Stimulated activated CD8-positive, alpha-beta memory T cell treated with anti-CD3 and anti-CD28 coated beads, Interleukin-4, amount 100 ng/mL, for 24 hours (primary cell): ENCODE results near the gene ZBTB6.
"Not testable (repeated sequence)": the region's sequence is repeated elsewhere in the genome, so short reads cannot be mapped to it uniquely, and the experiment has no call there.

Experiments used
- DNase-seq: peaks from one replicate; pipeline ENCODE4 v3.0.0-alpha.2; 2020; ENCODE audit warnings: low read depth

ZBTB6 gene

GRCh38 chr9:122923947-122924346 lies 10.8 kb upstream of the ZBTB6 start:
- DNase-seq: no peak

DNA sequence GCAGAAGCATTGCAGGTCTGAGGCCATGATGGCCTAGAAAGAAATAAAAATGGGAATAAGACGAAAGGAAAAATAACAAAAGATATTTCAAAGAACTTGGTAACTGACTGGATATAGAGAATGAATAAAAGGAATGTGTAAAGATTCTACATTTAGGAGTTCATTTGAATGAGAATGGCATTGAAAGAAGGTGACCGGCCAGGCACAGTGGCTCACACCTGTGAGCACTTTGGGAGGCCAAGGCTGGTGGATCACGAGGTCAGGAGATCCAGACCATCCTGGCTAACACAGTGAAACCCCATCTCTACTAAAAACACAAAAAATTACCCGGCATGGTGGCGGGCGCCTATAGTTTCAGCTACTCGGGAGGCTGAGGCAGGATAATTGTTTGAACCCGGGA lies 9.6 kb upstream of the ZBTB6 start:
- DNase-seq: no peak

GRCh38 chr9:122918310-122918709 lies 5.2 kb upstream of the ZBTB6 start:
- DNase-seq: no peak

DNA sequence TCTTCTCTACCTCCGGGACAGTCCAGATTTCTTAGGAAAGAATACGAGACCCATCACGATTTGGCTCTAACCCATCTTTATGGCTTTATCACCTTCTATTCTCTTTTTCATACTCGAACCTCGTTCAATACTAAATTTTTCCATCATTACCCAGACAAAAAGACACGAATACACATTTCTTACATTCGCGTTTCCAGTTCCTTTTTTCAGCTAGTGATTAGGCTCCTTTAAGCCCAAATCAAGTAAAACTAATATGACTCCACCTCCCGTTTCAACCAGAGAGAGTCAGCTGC lies 506 bp downstream of the ZBTB6 start:
- no peak for DNase-seq

DNA sequence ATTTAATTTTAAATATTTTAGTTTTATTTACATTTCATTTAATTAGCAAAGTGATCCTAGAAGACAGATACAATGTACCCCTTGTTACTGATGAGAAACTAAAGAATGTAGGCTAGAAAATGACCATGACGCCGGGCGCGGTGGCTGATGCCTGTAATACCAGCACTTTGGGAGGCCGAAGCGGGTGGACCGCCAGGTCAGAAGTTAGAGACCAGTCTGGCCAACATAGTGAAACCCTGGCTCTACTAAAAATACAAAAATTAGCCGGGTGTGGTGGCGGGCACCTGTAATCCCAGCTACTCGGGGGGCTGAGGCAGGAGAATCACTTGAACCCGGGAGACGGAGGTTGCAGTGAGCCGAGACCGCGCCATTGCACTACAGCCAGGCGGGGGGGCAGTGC lies 7.0 kb downstream of the ZBTB6 start:
- DNase-seq: not testable (repeated sequence)

- peak; percentile 93 for DNase-seq
These were observed 8.1 kb downstream of the ZBTB6 start, which contains the start of gene RC3H2 for GRCh38 chr9:122904823-122905710. RC3H2 (minus strand) TSS chr9:122905359; CDS start chr9:122897509, 7,850 bp downstream.

GRCh38 chr9:122904466-122904822 lies 8.7 kb downstream of the ZBTB6 start:
- no peak for DNase-seq

- no peak for DNase-seq
These were observed 12.3 kb downstream of the ZBTB6 start for GRCh38 chr9:122900791-122901190.

GRCh38 chr9:122897969-122898368 lies 15.2 kb downstream of the ZBTB6 start:
- no peak for DNase-seq

GRCh38 chr9:122888480-122888879 lies 24.6 kb downstream of the ZBTB6 start:
- no peak for DNase-seq

- no peak for DNase-seq
These were observed 30.0 kb downstream of the ZBTB6 start for GRCh38 chr9:122883125-122883524.

DNA sequence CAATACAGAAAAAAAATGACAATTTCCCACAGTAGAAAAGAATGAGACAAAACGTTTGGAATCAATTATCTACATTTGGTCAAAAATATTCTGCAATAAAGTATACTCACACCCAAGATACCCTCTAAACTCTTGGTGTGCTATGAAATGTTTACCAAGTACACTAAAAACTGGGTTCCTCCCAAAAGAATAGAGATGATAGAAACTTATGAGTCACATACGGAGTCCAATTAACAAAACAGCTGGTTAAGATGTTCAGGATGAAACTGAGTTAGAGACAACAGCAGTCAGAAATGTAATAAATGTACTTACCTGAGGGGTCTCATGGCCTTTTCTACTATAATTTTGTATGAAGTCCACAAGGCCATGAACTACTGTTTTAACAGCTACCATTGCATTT lies 33.7 kb downstream of the ZBTB6 start:
- DNase-seq: no peak

GRCh38 chr9:122875523-122875922 lies 37.6 kb downstream of the ZBTB6 start:
- DNase-seq: no peak

GRCh38 chr9:122867276-122867675 lies 45.8 kb downstream of the ZBTB6 start:
- DNase-seq: not testable (repeated sequence)

DNA sequence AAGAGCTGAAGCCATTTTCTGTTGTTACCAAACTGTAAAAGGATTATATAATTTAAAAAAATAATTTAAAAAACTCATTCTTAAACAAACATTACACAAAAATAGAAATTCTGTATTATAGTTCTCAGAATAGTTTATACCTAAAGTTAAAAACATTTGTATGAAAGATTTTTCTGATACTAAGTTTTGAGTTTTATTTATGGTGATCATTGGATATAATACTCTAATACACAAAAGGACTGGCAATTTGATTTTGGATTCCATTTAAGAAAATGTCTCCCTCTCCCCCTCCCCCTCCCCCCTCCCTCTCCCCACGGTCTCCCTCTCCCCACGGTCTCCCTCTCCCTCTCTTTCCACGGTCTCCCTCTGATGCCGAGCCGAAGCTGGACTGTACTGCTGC lies 47.0 kb downstream of the ZBTB6 start:
- no peak for DNase-seq

GRCh38 chr9:122865300-122865699 lies 47.8 kb downstream of the ZBTB6 start:
- no peak for DNase-seq

DNA sequence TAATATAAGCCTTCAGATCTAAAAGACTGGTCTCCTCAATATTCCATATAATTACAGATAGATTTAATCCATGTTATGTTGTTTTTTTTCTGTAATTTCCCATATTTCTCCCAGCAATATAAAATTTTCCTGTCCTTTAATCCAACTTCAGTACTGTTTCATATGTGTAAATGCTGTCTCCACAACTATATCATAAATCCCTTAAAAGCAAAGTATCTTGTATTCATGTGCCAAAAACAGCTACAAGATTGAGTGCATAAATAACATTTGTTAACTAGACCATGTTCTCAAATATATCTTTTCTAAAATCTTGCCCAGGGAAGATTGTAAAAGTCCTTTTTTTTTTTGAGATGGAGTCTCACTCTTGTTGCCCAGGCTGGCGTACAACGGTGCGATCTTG lies 49.7 kb downstream of the ZBTB6 start:
- DNase-seq: no peak

GRCh38 chr9:122860319-122861142 lies 52.6 kb downstream of the ZBTB6 start:
- no peak for DNase-seq
